ENCODE measurements around the gene NKX2-1.

NKX2-1 gene

GRCh38 chr14:36517242-36518030 lies 2.6 kb downstream of the NKX2-1 start:
- no peak for DNase-seq (ENCODE audit: low spot score)

DNA sequence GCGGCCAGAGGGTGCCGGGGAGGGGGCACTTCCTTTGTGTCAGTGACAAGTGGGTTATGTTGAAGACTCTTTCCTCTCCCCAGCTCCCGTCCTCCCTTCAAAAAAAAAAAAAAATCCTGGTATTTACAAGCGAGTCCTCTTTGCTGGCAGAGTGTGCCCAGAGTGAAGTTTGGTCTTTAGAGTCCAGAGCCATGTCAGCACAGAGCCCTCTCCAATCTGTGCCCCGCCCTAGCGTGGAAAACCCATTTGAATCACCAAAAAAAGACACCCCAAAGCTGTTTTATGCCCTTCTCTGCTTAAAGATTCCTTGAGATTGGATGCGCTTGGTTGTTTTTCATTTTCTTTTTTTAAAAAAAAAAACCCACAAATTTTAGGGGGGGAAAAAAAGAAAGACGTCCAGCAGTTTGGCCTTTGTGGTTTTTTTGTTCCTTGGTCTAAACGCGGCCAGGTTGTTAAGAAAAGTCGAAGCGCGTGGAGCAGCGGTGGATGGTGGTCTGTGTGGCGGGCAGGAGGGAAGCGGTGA lies 3.3 kb downstream of the NKX2-1 start:
- no peak for DNase-seq (ENCODE audit: low spot score)

- DNase-seq (ENCODE audit: low spot score) = no peak
Observed at GRCh38 chr14:36515896-36516718, 3.9 kb downstream of the NKX2-1 start.

- DNase-seq (ENCODE audit: low spot score) = no peak
Observed at GRCh38 chr14:36515105-36515593, 4.9 kb downstream of the NKX2-1 start.

- DNase-seq (ENCODE audit: low spot score) = no peak
Observed at GRCh38 chr14:36514278-36515104, 5.5 kb downstream of the NKX2-1 start.

DNA sequence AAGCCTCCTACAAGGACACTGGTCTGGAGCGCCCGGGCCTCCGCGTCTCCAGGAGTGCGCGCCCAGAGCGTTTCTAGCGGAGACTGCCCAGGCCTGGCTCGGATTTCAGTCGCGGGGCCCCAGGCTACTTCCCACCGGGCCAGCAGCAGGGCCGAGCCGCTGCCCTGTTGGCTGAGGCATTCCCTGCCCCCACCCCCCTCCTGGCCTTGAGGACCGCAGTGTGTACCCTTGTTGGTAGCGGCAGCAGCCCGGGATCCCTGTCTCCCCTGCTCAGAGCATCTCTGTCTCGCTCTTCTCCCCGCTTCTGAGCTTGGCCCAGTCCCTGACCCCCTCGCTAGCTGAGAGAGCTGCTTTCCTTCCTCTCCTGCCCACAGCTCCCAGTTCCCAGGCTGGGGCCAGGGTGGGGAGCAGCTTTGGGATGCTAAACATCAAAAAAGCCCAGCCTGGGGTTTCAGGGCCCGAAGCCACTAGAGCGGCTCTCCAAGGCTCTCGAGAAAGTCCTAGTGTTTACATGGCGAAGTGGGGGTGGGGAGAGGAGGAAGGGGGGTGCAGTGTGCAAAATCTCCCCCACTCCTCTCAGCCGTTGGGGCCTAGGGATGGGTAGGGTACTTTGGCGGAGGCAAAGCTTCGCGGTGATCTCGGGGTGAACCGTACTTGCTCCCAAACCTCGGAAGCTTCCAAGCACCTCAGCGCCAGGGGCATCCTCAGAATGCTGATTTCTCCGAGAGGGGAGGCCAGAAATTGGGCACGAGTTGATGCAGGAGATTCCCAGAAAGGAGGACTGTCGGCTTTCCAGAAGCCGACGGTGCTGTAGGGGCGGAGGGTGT lies 6.4 kb downstream of the NKX2-1 start:
- DNase-seq (ENCODE audit: low spot score) = no peak

- DNase-seq (ENCODE audit: low spot score) = no peak
Observed at GRCh38 chr14:36513012-36513420, 7.0 kb downstream of the NKX2-1 start.

GRCh38 chr14:36512585-36513003 lies 7.4 kb downstream of the NKX2-1 start:
- DNase-seq (ENCODE audit: low spot score) = no peak

GRCh38 chr14:36511981-36512584 lies 7.9 kb downstream of the NKX2-1 start:
- DNase-seq (ENCODE audit: low spot score) = no peak

- no peak for DNase-seq (ENCODE audit: low spot score)
Observed at GRCh38 chr14:36510874-36511273, 9.2 kb downstream of the NKX2-1 start.

DNA sequence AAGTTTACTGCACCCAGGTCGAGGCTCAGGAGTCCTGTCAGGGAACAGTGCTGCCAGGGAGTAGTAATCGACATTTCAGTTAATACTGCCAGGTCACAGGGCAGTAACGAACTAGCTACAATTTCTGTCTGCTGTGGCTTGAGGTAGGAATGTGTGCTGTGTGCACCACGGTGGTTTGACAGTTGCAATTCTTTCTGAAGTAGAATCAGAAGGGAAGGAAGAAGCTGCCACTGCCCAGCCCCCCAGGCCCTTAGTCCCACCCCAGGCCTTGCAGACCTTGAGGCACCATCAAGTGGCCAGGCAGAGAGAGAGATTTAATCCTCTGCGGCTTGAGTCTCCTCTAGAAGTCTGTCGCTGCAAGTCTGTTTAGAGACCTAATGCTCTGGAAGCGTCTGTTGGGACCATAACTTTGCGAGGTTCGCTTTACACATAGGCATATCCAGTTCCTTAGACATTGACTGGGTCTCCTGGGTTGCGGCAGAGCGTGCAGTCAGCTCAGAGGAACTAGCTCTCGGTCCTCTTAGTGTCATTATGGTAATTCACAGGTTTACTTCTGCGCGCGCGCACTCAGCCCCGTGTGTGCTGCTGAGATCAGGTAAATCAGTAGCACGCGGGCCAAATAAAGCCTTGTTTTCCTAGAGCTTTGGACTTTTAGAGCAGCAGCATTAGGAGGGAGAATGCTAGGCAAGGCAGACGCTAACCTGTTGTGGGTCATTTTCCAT lies 9.8 kb downstream of the NKX2-1 start:
- DNase-seq (ENCODE audit: low spot score) = no peak

DNA sequence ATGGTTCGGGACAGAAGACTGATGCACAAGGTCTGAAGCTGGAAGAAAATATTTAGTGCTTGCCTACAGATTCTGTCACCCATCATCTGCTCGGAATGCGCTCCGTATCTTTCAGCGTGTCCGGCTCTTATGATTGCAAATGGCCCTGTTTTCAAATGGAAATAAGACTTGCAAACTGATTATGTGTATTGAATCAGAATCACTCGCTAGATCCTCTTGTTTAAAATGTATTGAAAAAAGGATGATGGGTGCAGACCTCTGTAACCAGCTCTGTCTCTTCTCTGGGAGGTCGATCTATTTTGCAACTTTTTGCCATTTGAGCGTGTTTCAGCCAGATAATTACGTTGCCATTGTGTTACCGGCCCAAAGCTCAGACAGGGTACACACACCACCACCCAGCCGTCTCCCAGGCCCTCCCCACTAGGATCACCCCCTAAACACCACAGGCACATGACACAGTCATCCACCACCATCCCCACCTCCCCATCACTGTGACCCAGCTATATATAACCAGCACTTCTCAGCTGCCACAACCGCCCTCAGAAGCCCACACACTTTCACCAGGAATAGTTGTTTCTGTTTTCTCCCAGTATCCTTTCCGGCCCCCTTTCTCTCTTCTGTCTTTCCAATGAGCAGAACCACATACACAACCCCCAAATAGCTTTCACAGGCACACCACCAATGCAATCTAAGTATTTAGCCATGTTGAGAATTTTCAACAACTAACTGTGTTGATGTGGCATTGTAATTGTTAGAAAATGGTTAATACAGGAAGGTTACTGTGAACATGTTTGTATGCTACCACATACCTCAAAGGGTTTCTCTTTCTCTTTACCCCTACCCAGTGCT lies 10.7 kb downstream of the NKX2-1 start:
- no peak for DNase-seq (ENCODE audit: low spot score)

DNA sequence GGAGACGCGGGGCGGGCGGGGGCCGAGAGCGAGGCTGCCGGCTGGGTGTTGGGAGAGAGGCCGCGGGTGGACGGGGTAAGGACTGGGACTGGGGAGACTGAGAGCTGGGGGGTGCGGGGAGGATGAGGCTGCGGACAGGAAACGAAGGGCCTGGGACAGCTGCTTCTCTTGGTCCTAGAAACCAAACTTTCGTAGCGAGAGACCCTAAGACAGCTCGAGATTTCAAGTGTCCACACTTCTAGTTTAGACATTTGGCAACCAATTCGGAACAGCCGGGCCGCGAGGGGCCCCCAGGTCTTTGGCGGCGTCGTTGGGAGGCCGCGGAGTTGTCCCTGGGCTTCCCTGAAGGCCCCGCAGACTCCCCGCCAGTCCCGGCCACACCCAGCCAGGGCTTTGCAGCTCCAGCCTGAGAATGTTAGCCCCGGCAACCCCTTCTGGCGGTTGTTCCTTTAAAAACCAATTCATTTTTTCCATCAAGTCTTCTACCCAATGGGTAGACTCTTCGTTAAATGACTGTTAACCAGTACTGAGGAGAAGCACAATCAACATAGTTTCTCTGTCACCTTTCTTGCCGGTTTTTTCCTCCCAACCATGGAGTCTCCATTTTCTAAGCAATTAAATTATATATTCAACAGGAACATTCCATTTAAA lies 11.5 kb downstream of the NKX2-1 start:
- DNase-seq (ENCODE audit: low spot score) = no peak

- no peak for DNase-seq (ENCODE audit: low spot score)
Observed at GRCh38 chr14:36507847-36508417, 12.1 kb downstream of the NKX2-1 start.

DNA sequence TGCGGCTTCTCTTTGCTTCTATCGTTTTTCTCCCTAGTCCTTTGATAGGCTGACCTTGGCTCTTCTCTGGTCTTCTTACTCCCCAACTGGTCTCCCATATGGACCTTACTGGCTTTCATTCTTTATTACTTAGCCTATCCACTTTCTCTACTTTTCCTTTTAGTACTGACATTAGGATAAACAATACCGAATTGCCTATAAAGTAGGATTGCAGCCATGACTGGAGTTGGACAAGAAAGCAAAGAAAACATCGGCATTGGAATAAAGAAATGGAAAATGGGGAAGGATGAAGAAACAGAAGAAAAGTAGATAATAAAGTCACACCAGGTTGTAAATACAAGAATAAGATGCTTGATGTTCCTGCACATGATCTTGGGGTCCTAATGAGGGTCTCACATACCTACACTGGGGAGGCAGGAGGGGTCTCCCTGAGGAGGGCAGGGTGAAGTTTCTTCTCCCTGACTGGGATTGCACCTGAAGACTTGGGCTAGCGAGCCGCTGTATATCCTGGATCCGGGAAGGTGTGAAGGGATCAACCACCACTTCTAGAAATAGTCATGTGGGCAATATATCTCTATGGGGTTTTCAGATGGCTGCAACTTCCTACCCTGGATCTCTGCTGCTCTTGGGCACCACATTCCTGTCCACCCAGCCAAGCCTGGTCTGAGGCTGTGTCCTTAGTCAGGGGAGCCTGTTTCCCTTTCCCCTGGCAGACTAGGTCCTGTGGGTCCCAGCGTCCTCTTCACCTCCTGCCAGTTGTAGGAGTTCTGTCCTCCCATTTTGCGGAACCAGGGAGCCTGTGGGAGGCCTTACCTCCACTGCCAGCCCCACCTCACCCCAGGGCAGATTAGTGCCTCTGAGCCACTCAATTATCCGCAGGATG lies 13.1 kb downstream of the NKX2-1 start:
- DNase-seq (ENCODE audit: low spot score) = no peak

DNA sequence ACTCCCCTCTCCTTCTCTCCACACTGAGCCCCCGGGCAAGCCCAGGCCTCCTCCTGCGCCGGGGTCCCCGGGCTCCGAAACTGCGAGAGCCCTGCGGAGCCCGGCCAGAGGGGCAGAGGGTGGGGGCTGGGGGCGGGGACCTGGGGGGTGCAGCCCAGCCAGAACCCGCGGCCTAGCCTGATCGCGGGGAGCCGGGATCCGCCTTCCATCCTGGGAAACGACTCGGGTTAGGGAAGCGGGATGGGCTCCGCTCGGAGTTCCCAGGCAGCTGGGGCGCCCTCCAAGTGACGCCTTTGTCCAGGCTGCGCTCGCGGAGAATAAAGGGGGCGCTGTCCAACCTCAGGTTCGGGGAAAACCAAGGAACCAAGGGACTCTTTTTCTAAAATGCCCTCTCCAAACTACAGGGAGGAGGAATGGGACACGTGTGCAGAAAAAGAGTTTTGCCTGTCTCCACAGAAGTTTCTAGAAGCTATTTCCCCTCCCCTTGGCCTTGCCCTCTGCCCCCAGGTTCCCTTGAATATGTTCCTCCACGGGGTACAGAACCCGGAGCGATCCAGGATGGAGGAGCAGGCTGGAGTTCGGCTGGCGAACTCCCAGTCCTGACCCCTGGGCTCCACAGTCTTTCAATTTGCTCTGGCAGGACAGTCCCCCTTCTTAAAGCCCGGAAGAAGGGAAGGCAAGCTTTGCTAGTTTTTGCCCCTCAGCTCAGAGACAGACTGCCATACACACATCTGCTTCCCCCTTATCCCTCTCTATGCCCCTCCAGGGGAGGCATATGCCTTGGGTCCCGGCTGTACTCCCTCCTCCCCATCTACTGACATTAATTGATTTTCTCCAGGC lies 13.9 kb downstream of the NKX2-1 start:
- DNase-seq (ENCODE audit: low spot score) = no peak
